Measurements from ENCODE around the gene FAM228B. TPM values are rescaled to one million over a fixed set of nuclear protein-coding genes. Genes with fewer than 3 reads are reported as not detected.
"Not testable (repeated sequence)": the region's sequence is repeated elsewhere in the genome, so short reads cannot be mapped to it uniquely, and the experiment has no call there.

The FAM228B gene
- total RNA-seq, 1 experiment from 2014 or later, result 0.76 TPM

GRCh38 chr2:24102677-24103076, 20.6 kb upstream of the FAM228B start:
- DNase-seq (ENCODE audit: low spot score), result no peak

- DNase-seq (ENCODE audit: low spot score), result no peak
Observed at GRCh38 chr2:24104110-24104650, 19.1 kb upstream of the FAM228B start.

- DNase-seq (ENCODE audit: low spot score), result no peak
Observed at GRCh38 chr2:24104906-24105305, 18.4 kb upstream of the FAM228B start.

GRCh38 chr2:24105816-24106215, 17.5 kb upstream of the FAM228B start:
- no peak for DNase-seq (ENCODE audit: low spot score)

- DNase-seq (ENCODE audit: low spot score), result no peak
Observed at GRCh38 chr2:24106786-24107185, 16.5 kb upstream of the FAM228B start.

GRCh38 chr2:24107336-24107735, 15.9 kb upstream of the FAM228B start:
- no peak for DNase-seq (ENCODE audit: low spot score)

GRCh38 chr2:24109431-24109830, 13.8 kb upstream of the FAM228B start:
- DNase-seq (ENCODE audit: low spot score), result not testable (repeated sequence)

- no peak for DNase-seq (ENCODE audit: low spot score)
Observed at GRCh38 chr2:24110660-24111303, 12.5 kb upstream of the FAM228B start.

GRCh38 chr2:24111407-24111901, 11.8 kb upstream of the FAM228B start:
- DNase-seq (ENCODE audit: low spot score), result no peak

GRCh38 chr2:24115057-24115456, 8.2 kb upstream of the FAM228B start:
- no peak for DNase-seq (ENCODE audit: low spot score)

GRCh38 chr2:24117902-24118301, 5.4 kb upstream of the FAM228B start:
- no peak for DNase-seq (ENCODE audit: low spot score)

GRCh38 chr2:24121066-24121465, 2.2 kb upstream of the FAM228B start:
- DNase-seq (ENCODE audit: low spot score), result no peak

GRCh38 chr2:24121469-24121868, 1.8 kb upstream of the FAM228B start:
- no peak for DNase-seq (ENCODE audit: low spot score)

GRCh38 chr2:24122366-24123194, 689 bp upstream of the FAM228B start:
- DNase-seq (ENCODE audit: low spot score), result no peak

GRCh38 chr2:24123922-24124580, 782 bp downstream of the FAM228B start:
- peak; percentile 25 for DNase-seq (ENCODE audit: low spot score)

GRCh38 chr2:24125956-24126355, 2.7 kb downstream of the FAM228B start:
- no peak for DNase-seq (ENCODE audit: low spot score)

GRCh38 chr2:24132543-24132942, 9.3 kb downstream of the FAM228B start:
- DNase-seq (ENCODE audit: low spot score), result no peak

GRCh38 chr2:24140305-24140704, 17.0 kb downstream of the FAM228B start:
- not testable (repeated sequence) for DNase-seq (ENCODE audit: low spot score)

- DNase-seq (ENCODE audit: low spot score), result no peak
Observed at GRCh38 chr2:24147364-24147763, 24.1 kb downstream of the FAM228B start.

- no peak for DNase-seq (ENCODE audit: low spot score)
Observed at GRCh38 chr2:24152413-24153197, 29.3 kb downstream of the FAM228B start.

GRCh38 chr2:24153478-24153877, 30.2 kb downstream of the FAM228B start:
- no peak for DNase-seq (ENCODE audit: low spot score)

Measured in HT-29 (cell line).